GM19452 (cell line): ENCODE measurements around the gene SDHB.

Experiments
- ATAC-seq: cut with Tn5 transposase; IDR thresholded peaks from one replicate; pipeline ENCODE4 v1.9.1; 2021; ENCODE audit not compliant: unreplicated experiment

Gene SDHB

GRCh38 chr1:16989676-16990391 is 64.0 kb downstream of the SDHB start:
- no peak for ATAC-seq

GRCh38 chr1:16988210-16988609 is 65.6 kb downstream of the SDHB start:
- ATAC-seq: no peak

- ATAC-seq: no peak
These were observed 66.9 kb downstream of the SDHB start for GRCh38 chr1:16986962-16987361.

- ATAC-seq: no peak
These were observed 67.3 kb downstream of the SDHB start for GRCh38 chr1:16986560-16986959.

- ATAC-seq: no peak
These were observed 67.7 kb downstream of the SDHB start for GRCh38 chr1:16986113-16986512.

- ATAC-seq: no peak
These were observed 69.1 kb downstream of the SDHB start for GRCh38 chr1:16984717-16985116.

GRCh38 chr1:16983649-16984048 is 70.2 kb downstream of the SDHB start:
- no peak for ATAC-seq

- ATAC-seq: no peak
These were observed 70.9 kb downstream of the SDHB start for GRCh38 chr1:16982902-16983301.

- ATAC-seq: no peak
These were observed 72.5 kb downstream of the SDHB start for GRCh38 chr1:16981269-16981849.

- no peak for ATAC-seq
These were observed 73.2 kb downstream of the SDHB start, which contains the start of gene MFAP2 for GRCh38 chr1:16980473-16981268. Gene MFAP2, minus strand, starts transcription at chr1:16980620. Its CDS starts 2,347 bp downstream, at chr1:16978273.

- ATAC-seq: no peak
These were observed 74.1 kb downstream of the SDHB start for GRCh38 chr1:16979475-16980327.

- no peak for ATAC-seq
These were observed 75.0 kb downstream of the SDHB start for GRCh38 chr1:16978567-16979474.

- no peak for ATAC-seq
These were observed 75.7 kb downstream of the SDHB start for GRCh38 chr1:16978139-16978538.

GRCh38 chr1:16977377-16977776 is 76.5 kb downstream of the SDHB start:
- no peak for ATAC-seq

GRCh38 chr1:16976966-16977365 is 76.9 kb downstream of the SDHB start:
- ATAC-seq: no peak

GRCh38 chr1:16975838-16976237 is 78.0 kb downstream of the SDHB start:
- no peak for ATAC-seq

- no peak for ATAC-seq
These were observed 78.6 kb downstream of the SDHB start for GRCh38 chr1:16975211-16975610.

GRCh38 chr1:16973215-16973614 is 80.6 kb downstream of the SDHB start:
- ATAC-seq: no peak

GRCh38 chr1:16972189-16972895 is 81.5 kb downstream of the SDHB start:
- no peak for ATAC-seq
